GM12878 (cell line): ENCODE results near the gene METTL5.

ENCODE experiments used
- CBFB ChIP-seq: IDR thresholded peaks from 2 replicates; pipeline ENCODE4 v1.6.1; 2016; ENCODE audit warnings: antibody characterized with exemption, low read depth
- CTCF ChIP-seq, 3 experiments: IDR thresholded peaks in 2 of 3; conservative IDR thresholded peaks in 1 of 3; 2 replicates each; pipeline ENCODE4 v1.5.1; 2011; ENCODE audit warnings: low read depth in 3 of 3, low read length in 3 of 3, mild to moderate bottlenecking in 3 of 3, control low read depth in 2 of 3, moderate library complexity in 2 of 3, inconsistent platforms in 1 of 3, mixed read lengths in 1 of 3; ENCODE audit not compliant: control insufficient read depth in 2 of 3, insufficient read depth in 1 of 3; ENCODE audit errors: extremely low read depth in 1 of 3
- EGR1 ChIP-seq, 2 experiments: IDR thresholded peaks; 1 replicate in 1 of 2; 2 replicates in 1 of 2; pipeline ENCODE4 v1.6.1; 2011 to 2012; ENCODE audit warnings: low read depth in 2 of 2, low read length in 2 of 2, borderline replicate concordance in 1 of 2, mild to moderate bottlenecking in 1 of 2, moderate library complexity in 1 of 2
- HDAC2 ChIP-seq: fragments of 200-600 bp; sonication (generic); IDR thresholded peaks from 2 replicates; pipeline ENCODE4 v1.6.1; 2017
- NFYB ChIP-seq: IDR thresholded peaks from 2 replicates; pipeline ENCODE4 v1.6.1; 2011; ENCODE audit warnings: low read depth, mild to moderate bottlenecking, low read length, improper control_type of control experiment, moderate library complexity; ENCODE audit not compliant: insufficient read depth
- POLR2AphosphoS5 ChIP-seq: IDR thresholded peaks from 2 replicates; pipeline ENCODE4 v1.6.1; 2011; ENCODE audit warnings: mild to moderate bottlenecking, low read length, inconsistent platforms
- ZZZ3 ChIP-seq: IDR thresholded peaks from 2 replicates; pipeline ENCODE4 v1.6.1; 2011; ENCODE audit warnings: low read depth; ENCODE audit not compliant: control insufficient read depth, insufficient read length
- TF ChIP-seq, protein P1 (sequence below): IDR thresholded peaks from 2 replicates; pipeline ENCODE4 v1.6.1; 2012; ENCODE audit warnings: mild to moderate bottlenecking, low read depth, low read length

- TF ChIP-seq HDAC2 (no peak), ZZZ3 (no peak), CTCF (IDR thresholded peaks at IDR 0.05 in 2 of 3, conservative IDR thresholded peaks at IDR 0.05 in 1 of 3; ENCODE audit: control insufficient read depth in 2 of 3, extremely low read depth in 1 of 3, insufficient read depth in 1 of 3, low read depth in 3 of 3, low read length in 3 of 3) (no peak), POLR2AphosphoS5 (no peak), EGR1 (IDR thresholded peaks at IDR 0.05; ENCODE audit: borderline replicate concordance in 1 of 2, low read depth in 2 of 2, low read length in 2 of 2) (no peak), CBFB (no peak), NFYB (no peak)
- TF ChIP-seq, protein P1, sequence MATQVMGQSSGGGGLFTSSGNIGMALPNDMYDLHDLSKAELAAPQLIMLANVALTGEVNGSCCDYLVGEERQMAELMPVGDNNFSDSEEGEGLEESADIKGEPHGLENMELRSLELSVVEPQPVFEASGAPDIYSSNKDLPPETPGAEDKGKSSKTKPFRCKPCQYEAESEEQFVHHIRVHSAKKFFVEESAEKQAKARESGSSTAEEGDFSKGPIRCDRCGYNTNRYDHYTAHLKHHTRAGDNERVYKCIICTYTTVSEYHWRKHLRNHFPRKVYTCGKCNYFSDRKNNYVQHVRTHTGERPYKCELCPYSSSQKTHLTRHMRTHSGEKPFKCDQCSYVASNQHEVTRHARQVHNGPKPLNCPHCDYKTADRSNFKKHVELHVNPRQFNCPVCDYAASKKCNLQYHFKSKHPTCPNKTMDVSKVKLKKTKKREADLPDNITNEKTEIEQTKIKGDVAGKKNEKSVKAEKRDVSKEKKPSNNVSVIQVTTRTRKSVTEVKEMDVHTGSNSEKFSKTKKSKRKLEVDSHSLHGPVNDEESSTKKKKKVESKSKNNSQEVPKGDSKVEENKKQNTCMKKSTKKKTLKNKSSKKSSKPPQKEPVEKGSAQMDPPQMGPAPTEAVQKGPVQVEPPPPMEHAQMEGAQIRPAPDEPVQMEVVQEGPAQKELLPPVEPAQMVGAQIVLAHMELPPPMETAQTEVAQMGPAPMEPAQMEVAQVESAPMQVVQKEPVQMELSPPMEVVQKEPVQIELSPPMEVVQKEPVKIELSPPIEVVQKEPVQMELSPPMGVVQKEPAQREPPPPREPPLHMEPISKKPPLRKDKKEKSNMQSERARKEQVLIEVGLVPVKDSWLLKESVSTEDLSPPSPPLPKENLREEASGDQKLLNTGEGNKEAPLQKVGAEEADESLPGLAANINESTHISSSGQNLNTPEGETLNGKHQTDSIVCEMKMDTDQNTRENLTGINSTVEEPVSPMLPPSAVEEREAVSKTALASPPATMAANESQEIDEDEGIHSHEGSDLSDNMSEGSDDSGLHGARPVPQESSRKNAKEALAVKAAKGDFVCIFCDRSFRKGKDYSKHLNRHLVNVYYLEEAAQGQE, result no peak
These were observed 15.4 kb upstream of the METTL5 start for GRCh38 chr2:169839954-169840746.
